Endometrium (tissue), 2 donors: ENCODE data around the gene KLHL30.
"Not testable (repeated sequence)": the region's sequence is repeated elsewhere in the genome, so short reads cannot be mapped to it uniquely, and the experiment has no call there.

Experiments used
- FAIRE-seq: peaks from 2 replicates; lab custom pipeline; 2012; peaks lifted over from hg19 to GRCh38; lab: Jason Lieb, UNC
- donor health status: control.
- donor health status: control.

Gene KLHL30

GRCh38 chr2:238101891-238102841 lies 36.3 kb upstream of the KLHL30 start:
- FAIRE-seq, result no peak

- FAIRE-seq, result no peak
These were observed 35.6 kb upstream of the KLHL30 start for GRCh38 chr2:238102865-238103264.

GRCh38 chr2:238103465-238104225 lies 34.8 kb upstream of the KLHL30 start:
- FAIRE-seq, result no peak

- no peak for FAIRE-seq
These were observed 34.2 kb upstream of the KLHL30 start for GRCh38 chr2:238104226-238104690.

- FAIRE-seq, result no peak
These were observed 33.6 kb upstream of the KLHL30 start for GRCh38 chr2:238104691-238105371.

GRCh38 chr2:238105506-238106338 lies 32.7 kb upstream of the KLHL30 start:
- no peak for FAIRE-seq

GRCh38 chr2:238106339-238106697 lies 32.1 kb upstream of the KLHL30 start:
- FAIRE-seq, result no peak

GRCh38 chr2:238106698-238107524 lies 31.6 kb upstream of the KLHL30 start:
- FAIRE-seq, result no peak

- FAIRE-seq, result no peak
These were observed 30.7 kb upstream of the KLHL30 start for GRCh38 chr2:238107525-238108422.

GRCh38 chr2:238108423-238109183 lies 29.9 kb upstream of the KLHL30 start:
- FAIRE-seq, result no peak

GRCh38 chr2:238113611-238114010 lies 24.9 kb upstream of the KLHL30 start:
- no peak for FAIRE-seq

GRCh38 chr2:238114331-238114841 lies 24.1 kb upstream of the KLHL30 start:
- no peak for FAIRE-seq

- FAIRE-seq, result no peak
These were observed 23.4 kb upstream of the KLHL30 start for GRCh38 chr2:238114851-238115660.

GRCh38 chr2:238115709-238116108 lies 22.8 kb upstream of the KLHL30 start:
- FAIRE-seq, result not testable (repeated sequence)

- no peak for FAIRE-seq
These were observed 21.9 kb upstream of the KLHL30 start for GRCh38 chr2:238116298-238117198.
